Psoas muscle (tissue), 8 donors: ENCODE measurements around the gene STX1A. TPM values are rescaled to one million over a fixed set of nuclear protein-coding genes. Genes with fewer than 3 reads are reported as not detected.

Source experiments
- ATAC-seq, 4 donors: fragments of 200-7000 bp; cut with Tn5 transposase; one replicate each; pipeline ENCODE4 v1.9.1; 2020; ENCODE audit warnings: moderate library complexity in 3 of 4, mild to moderate bottlenecking in 2 of 4
- DNase-seq, 2 donors: peaks; one replicate each; pipeline ENCODE4 v3.0.0-alpha.2; 2020
- H3K27ac ChIP-seq: fragments of 200-600 bp; one replicate; pipeline ENCODE4 v1.8.0; 2022
- H3K27me3 ChIP-seq, 3 donors: fragments of 200-600 bp in 1 of 3; one replicate each; pipeline versions ENCODE4 v1.6.1 to v1.8.0; 2013 to 2022; ENCODE audit warnings: low read length in 2 of 3, mild to moderate bottlenecking in 2 of 3, moderate library complexity in 1 of 3; ENCODE audit not compliant: insufficient read depth in 3 of 3
- H3K36me3 ChIP-seq, 2 donors: fragments of 200-600 bp in 1 of 2; one replicate each; pipeline versions ENCODE4 v1.6.1 to v1.8.0; 2013 to 2022; ENCODE audit warnings: low read depth in 1 of 2, mild to moderate bottlenecking in 1 of 2, moderate library complexity in 1 of 2; ENCODE audit not compliant: insufficient read depth in 1 of 2
- H3K4me1 ChIP-seq: fragments of 200-600 bp; one replicate; pipeline ENCODE4 v1.8.0; 2022
- H3K4me3 ChIP-seq: fragments of 200-600 bp; one replicate; pipeline ENCODE4 v1.8.0; 2022; ENCODE audit warnings: mild to moderate bottlenecking
- H3K9me3 ChIP-seq: fragments of 200-600 bp; one replicate; pipeline ENCODE4 v1.8.0; 2022
- CTCF ChIP-seq: fragments of 200-600 bp; IDR thresholded peaks from one replicate; pipeline ENCODE4 v1.8.0; 2022; ENCODE audit warnings: antibody characterized with exemption
- WGBS, 3 donors: extraction: QIAGEN DNeasy Blood & Tissue Kit; methylation state at CpG; one replicate each; pipeline versions ENCODE4 v1.1.6 to v1.1.7; 2013; 5-methylcytosine and 5-hydroxymethylcytosine counted together
- intact Hi-C, 2 donors: fragments of 100-400 bp; cut with DNase I; formaldehyde crosslinking; loops; one replicate each; pipeline versions ENCODE4 v1.11.0 to v1.14.2; 2022
- polyA plus RNA-seq, 3 donors: library from polyadenylated mRNA; stranded (reverse); fragments of 200-250 nt; gene quantifications; one replicate each; pipeline ENCODE4 v1.2.3, GENCODE V29; 2013
- total RNA-seq, 4 donors: library from RNA; stranded (reverse); fragmentation: NEBNext Ultra II Directional in 2 of 4; extraction: Animal tissue kit (Norgen Biotek cat#: 25700) in 2 of 4; gene quantifications; one replicate each; pipeline versions ENCODE4 v1.2.1 to v1.2.4, GENCODE V29; 2021 to 2023
- donor health status: healthy with polysubstance abuse.
- donor health status: DM: no; HTN: no; CAD: no; lungs with moderate emphysema.
- donor health status: Bipolar disorder and iron deficiency.
- donor health status: healthy.
- donor health status: DM: yes; HTN: yes; CAD: no.
- donor health status: DM: no; HTN: no; CAD: no.
- donor health status: DM: no; HTN: no; CAD: no.
- donor health status: DM: yes; HTN: yes; CAD: no.

The STX1A gene
- total and polyA plus RNA-seq, 7 donors, result 1.9 to 5.4 (median 2.8) TPM

- Histone ChIP-seq H3K36me3 (peaks cover 0 to 51% of the 10 kb centered on the region in 2 donors), H3K4me3 (no peak overlapping the region), H3K27me3 (no peaks in the 10 kb centered on the region), H3K27ac (no peak overlapping the region), H3K4me1 (no peaks in the 10 kb centered on the region), H3K9me3 (no peaks in the 10 kb centered on the region)
- ATAC-seq (no peak), DNase-seq (no peak)
- 85 to 89% (median 85%) methylated on average over 12 to 15 of the region's 15 CpGs for whole genome bisulfite sequencing, 3 donors
- intact Hi-C loops, result no loop called here
- no peak for TF ChIP-seq CTCF
These were observed 18.8 kb downstream of the STX1A start for GRCh38 chr7:73700581-73701134.

- no peak overlapping the region for H3K4me3 ChIP-seq
- peaks cover 0 to 57% of the 10 kb centered on the region in 2 donors for H3K36me3 ChIP-seq
- no peaks in the 10 kb centered on the region for H3K9me3 ChIP-seq
- no peak for TF ChIP-seq CTCF
- 78 to 85% (median 80%) methylated on average over 8 to 14 of the region's 14 CpGs for WGBS, 3 donors
- intact Hi-C loops, result no loop called here
- H3K4me1 ChIP-seq, result no peaks in the 10 kb centered on the region
- DNase-seq (no peak), ATAC-seq (no peak)
- H3K27ac ChIP-seq, result no peak overlapping the region
- no peaks in the 10 kb centered on the region for H3K27me3 ChIP-seq
These were observed 19.4 kb downstream of the STX1A start for GRCh38 chr7:73700069-73700423.

GRCh38 chr7:73699370-73700068 lies 19.9 kb downstream of the STX1A start:
- intact Hi-C loops, result no loop called here
- H3K27ac ChIP-seq, result no peak overlapping the region
- H3K9me3 ChIP-seq, result no peaks in the 10 kb centered on the region
- H3K27me3 ChIP-seq, result no peaks in the 10 kb centered on the region
- ATAC-seq (no peak), DNase-seq (no peak)
- 68 to 73% (median 73%) methylated on average over 15 of the region's 15 CpGs for WGBS, 3 donors
- no peaks in the 10 kb centered on the region for H3K4me1 ChIP-seq
- peaks cover 0 to 63% of the 10 kb centered on the region in 2 donors for H3K36me3 ChIP-seq
- H3K4me3 ChIP-seq, result no peak overlapping the region
- TF ChIP-seq CTCF, result no peak

GRCh38 chr7:73698410-73698809 lies 21.1 kb downstream of the STX1A start:
- no peaks in the 10 kb centered on the region for H3K4me1 ChIP-seq
- H3K27ac ChIP-seq, result no peak overlapping the region
- intact Hi-C loops, result no loop called here
- TF ChIP-seq CTCF, result no peak
- ATAC-seq, result no peak
- no peak for DNase-seq
- WGBS, 3 donors, result 70 to 83% (median 78%) methylated on average over 7 of the region's 7 CpGs
- no peak overlapping the region for H3K4me3 ChIP-seq
- peaks cover 0 to 74% of the 10 kb centered on the region in 2 donors for H3K36me3 ChIP-seq
- no peaks in the 10 kb centered on the region for H3K27me3 ChIP-seq
- no peaks in the 10 kb centered on the region for H3K9me3 ChIP-seq

GRCh38 chr7:73696372-73696771 lies 23.1 kb downstream of the STX1A start:
- peaks cover 0 to 89% of the 10 kb centered on the region in 2 donors for H3K36me3 ChIP-seq
- TF ChIP-seq CTCF, result no peak
- no peaks in the 10 kb centered on the region for H3K4me1 ChIP-seq
- WGBS, 3 donors, result 85 to 88% (median 86%) methylated on average over 4 of the region's 4 CpGs
- intact Hi-C loops, result no loop called here
- no peaks in the 10 kb centered on the region for H3K9me3 ChIP-seq
- H3K27me3 ChIP-seq, result no peaks in the 10 kb centered on the region
- H3K27ac ChIP-seq, result no peak overlapping the region
- no peak for DNase-seq
- H3K4me3 ChIP-seq, result no peak overlapping the region
- ATAC-seq, result no peak
